HG03045 (cell line): ENCODE measurements around the gene DUSP2.

ENCODE experiments used
- ATAC-seq: cut with Tn5 transposase; IDR thresholded peaks from one replicate; pipeline ENCODE4 v1.9.1; 2021; ENCODE audit warnings: mild to moderate bottlenecking, moderate library complexity; ENCODE audit not compliant: unreplicated experiment

DUSP2 gene

DNA sequence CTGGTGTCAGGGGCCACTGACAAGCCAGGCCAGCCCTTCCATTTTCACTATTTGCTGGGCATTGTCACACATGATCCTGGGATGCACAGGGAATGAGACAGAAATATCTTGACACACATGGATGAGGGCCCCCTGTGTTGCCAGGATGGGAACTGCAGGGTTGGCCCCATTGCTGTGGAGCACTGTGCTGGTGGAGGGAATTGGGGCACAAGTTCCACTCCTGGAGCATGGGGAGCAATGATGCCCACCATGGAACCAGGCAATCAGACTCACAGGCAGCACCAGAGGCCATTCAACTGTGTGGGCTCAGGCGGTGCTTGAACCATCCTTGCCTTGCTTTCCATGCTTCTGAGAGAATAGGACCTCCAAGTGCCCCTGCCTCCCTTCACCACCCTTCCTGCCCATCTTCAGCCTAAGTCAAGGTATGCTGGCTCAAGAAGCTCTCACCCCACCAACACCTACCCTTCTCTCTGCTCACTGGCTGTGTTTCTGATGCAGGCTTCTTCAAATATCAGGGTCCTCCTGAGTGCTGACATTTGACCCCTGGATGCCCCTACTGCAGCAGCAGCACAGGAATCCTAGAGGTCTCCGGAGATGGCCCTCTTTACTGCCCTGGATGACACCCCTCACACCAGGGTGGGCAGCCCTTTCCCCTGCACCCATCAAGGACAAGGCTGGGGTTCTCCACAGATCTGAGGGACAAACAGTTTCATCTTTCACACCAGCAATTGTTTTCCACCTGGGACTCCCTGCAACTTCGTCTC is 39.9 kb downstream of the DUSP2 start:
- no peak for ATAC-seq

DNA sequence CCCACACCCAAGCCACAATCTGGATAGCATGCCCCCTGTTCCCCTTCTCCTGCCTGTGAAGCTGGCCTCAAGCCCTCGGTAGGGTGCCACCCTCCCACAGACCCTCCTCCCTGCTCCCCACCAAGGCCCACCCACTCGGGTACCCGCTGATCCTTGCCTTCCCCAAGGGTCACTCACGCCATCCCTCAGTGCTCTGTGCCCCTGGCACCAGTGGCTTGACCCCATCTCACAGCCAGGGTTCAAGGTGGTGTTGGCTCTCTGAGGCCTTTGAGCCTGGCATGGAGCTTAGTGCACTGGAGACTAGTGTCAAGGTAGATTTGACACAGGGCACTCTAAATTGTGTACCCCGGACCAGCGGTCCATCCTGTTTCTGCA is 40.8 kb downstream of the DUSP2 start:
- ATAC-seq: no peak

- no peak for ATAC-seq
These were observed 41.3 kb downstream of the DUSP2 start for GRCh38 chr2:96103761-96104486.

DNA sequence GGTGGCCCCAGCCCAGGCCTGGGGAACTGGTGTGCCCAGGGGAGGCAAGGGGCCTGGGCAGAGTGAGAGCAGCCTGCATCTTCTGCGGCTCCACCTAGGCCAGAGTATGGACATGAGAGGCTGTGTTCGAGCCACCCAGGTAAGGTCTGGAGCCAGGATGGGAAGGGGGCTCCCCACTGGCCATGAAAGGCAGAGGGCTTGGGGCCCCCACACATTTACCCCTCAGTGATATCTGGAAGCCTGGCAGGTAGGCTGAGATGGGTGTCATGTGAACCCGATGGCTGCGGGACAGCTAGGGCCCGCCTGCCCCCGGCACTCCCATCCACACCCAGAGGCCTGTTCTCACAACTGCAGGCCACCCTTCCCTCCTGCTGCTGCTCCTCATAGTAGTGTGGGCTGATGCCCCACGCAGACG is 42.0 kb downstream of the DUSP2 start:
- ATAC-seq: no peak

GRCh38 chr2:96102596-96103186 is 42.5 kb downstream of the DUSP2 start:
- ATAC-seq: no peak

DNA sequence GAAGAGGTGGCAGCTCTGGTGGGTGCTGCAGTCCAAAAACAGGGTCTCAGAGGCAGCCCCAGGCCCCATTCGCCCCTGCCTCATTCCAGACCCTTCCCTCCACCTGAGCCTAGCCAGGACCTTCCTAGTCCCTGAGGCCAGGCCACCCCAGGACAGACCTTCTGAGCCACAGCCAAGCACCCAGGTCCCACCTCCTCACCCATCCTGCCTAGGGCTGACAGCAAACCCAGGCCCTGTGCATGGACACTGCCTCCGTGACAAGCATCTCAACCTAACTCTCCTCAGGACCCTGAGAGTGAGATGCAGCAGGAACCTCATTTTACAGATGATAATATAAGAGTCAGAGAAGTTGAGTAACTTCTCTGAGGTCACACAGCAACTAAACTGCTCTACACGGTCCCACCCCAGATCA is 44.3 kb downstream of the DUSP2 start:
- no peak for ATAC-seq

- ATAC-seq: no peak
These were observed 45.1 kb downstream of the DUSP2 start for GRCh38 chr2:96099861-96100798.

- no peak for ATAC-seq
These were observed 46.2 kb downstream of the DUSP2 start for GRCh38 chr2:96098900-96099590.

- ATAC-seq: no peak
These were observed 47.1 kb downstream of the DUSP2 start for GRCh38 chr2:96097951-96098823.

DNA sequence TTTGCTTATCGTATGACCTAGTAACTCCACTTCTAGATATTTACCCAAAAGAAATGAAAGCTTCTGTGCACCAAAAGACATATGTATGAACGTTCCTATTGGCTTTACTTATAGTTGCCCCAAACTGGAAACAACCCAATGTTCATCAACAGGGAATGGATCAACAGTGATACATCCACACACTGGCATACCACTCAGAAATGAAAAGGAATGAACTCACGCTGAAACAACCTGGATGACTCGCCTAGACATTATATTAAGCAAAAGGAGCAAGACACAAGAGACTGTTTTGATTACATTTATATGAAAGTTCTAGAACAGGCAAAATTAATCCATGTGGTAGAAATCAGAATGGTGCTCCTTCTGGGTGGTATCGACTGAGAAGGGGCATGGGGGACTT is 47.8 kb downstream of the DUSP2 start:
- no peak for ATAC-seq

- no peak for ATAC-seq
These were observed 50.1 kb downstream of the DUSP2 start for GRCh38 chr2:96095116-96095636.

DNA sequence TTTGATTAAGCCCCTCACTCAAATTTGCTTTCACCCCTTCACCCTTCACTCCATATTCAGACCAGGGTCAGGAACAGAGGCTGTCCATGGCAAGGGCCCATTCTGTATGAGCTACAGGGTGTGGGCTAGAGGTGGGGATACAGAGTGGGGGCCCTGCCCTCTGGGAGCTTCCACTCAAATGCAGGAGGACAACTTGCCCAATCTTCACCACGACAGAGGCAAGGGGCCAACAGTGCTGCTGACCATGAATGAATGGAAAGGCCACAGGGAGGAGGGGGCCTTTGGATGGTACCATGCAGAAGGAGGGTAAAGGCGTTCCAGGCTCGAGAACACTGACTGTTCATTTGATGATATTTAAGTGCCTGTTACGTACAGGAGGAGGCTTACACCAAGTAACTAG is 51.7 kb downstream of the DUSP2 start:
- ATAC-seq: no peak
